ENCODE measurements around the gene ISOC1. TPM values are rescaled to one million over a fixed set of nuclear protein-coding genes. Genes with fewer than 3 reads are reported as not detected.

ISOC1 gene
- total and polyA plus RNA-seq, 2 experiments from 2014 or later: 33.7 to 34.2 TPM

GRCh38 chr5:129107637-129108036 lies 13.1 kb downstream of the ISOC1 start:
- Mint-ChIP-seq H3K9me3 (no peaks in the 10 kb centered on the region), H3K4me3 (no peak overlapping the region), H3K27ac (no peak overlapping the region), H3K27me3 (ENCODE audit: insufficient read depth, low read depth, poor library complexity) (no peaks in the 10 kb centered on the region), H3K4me1 (peaks cover 13% of the 10 kb centered on the region; the same call in 2 of the 3 replicates), H3K36me3 (ENCODE audit: low read depth) (peaks cover 8% of the 10 kb centered on the region; the same call in 2 of the 3 replicates)
- ATAC-seq: no peak
- Histone ChIP-seq H3K4me3 (no peak overlapping the region), H3K36me3 (ENCODE audit: insufficient read depth) (peaks cover 5% of the 10 kb centered on the region; the same call in 1 of the 2 replicates), H3K4me2 (no peak overlapping the region), H3K27me3 (ENCODE audit: insufficient read depth) (no peaks in the 10 kb centered on the region), H3K79me2 (replicated peaks; ENCODE audit: insufficient read depth) (no peaks in the 10 kb centered on the region), H3K27ac (ENCODE audit: low read depth) (no peak overlapping the region), H3K9me2 (ENCODE audit: insufficient read depth) (no peaks in the 10 kb centered on the region), H2AFZ (no peak overlapping the region), H4K20me1 (replicated peaks; ENCODE audit: insufficient read depth) (no peaks in the 10 kb centered on the region), H3K4me1 (ENCODE audit: insufficient read depth) (peaks cover 6% of the 10 kb centered on the region; the same call in 1 of the 2 replicates), H3F3A (replicated peaks; ENCODE audit: low read depth) (no peaks in the 10 kb centered on the region)
- DNase-seq (ENCODE audit: low spot score): no peak
- TF ChIP-seq POLR2AphosphoS5 (IDR thresholded peaks at IDR 0.05; ENCODE audit: low read depth) (no peak), ZNF331 (CRISPR knock-in tag; IDR thresholded peaks at IDR 0.05; ENCODE audit: low read depth) (no peak), ZNF462 (CRISPR knock-in tag; IDR thresholded peaks at IDR 0.05) (no peak), CREB1 (CRISPR knock-in tag; IDR thresholded peaks at IDR 0.05; ENCODE audit: low read depth) (no peak), EZH2phosphoT487 (IDR thresholded peaks at IDR 0.05; ENCODE audit: unreplicated experiment) (no peak), JUNB (IDR thresholded peaks at IDR 0.05; ENCODE audit: unreplicated experiment) (no peak), CTCF (conservative IDR thresholded peaks at IDR 0.05; ENCODE audit: low read depth in 2 of 2) (no peak), STAT1 (IDR thresholded peaks at IDR 0.05; ENCODE audit: unreplicated experiment) (no peak), EZH2 (IDR thresholded peaks at IDR 0.05; ENCODE audit: low read depth, unreplicated experiment) (no peak), REST (IDR thresholded peaks at IDR 0.05; ENCODE audit: unreplicated experiment) (no peak), ZNF114 (CRISPR knock-in tag; IDR thresholded peaks at IDR 0.05) (no peak), NANOG (IDR thresholded peaks at IDR 0.05; ENCODE audit: borderline replicate concordance) (no peak)
- TF ChIP-seq, protein P1, sequence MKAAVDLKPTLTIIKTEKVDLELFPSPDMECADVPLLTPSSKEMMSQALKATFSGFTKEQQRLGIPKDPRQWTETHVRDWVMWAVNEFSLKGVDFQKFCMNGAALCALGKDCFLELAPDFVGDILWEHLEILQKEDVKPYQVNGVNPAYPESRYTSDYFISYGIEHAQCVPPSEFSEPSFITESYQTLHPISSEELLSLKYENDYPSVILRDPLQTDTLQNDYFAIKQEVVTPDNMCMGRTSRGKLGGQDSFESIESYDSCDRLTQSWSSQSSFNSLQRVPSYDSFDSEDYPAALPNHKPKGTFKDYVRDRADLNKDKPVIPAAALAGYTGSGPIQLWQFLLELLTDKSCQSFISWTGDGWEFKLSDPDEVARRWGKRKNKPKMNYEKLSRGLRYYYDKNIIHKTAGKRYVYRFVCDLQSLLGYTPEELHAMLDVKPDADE (IDR thresholded peaks at IDR 0.05): no peak

Data from GM23338 (cell line).